GM12878 (cell line): ENCODE measurements around the gene RRAS. TPM values are rescaled to one million over a fixed set of nuclear protein-coding genes. Genes with fewer than 3 reads are reported as not detected.

Experiments used
- BCL3 ChIP-seq: IDR thresholded peaks from 2 replicates; pipeline ENCODE4 v1.6.1; 2011; ENCODE audit warnings: borderline replicate concordance, low read depth, mild to moderate bottlenecking, moderate library complexity, low read length; ENCODE audit not compliant: insufficient read depth, poor library complexity, severe bottlenecking
- CEBPZ ChIP-seq: fragments of 150-350 bp; IDR thresholded peaks from 2 replicates; pipeline ENCODE4 v1.6.1; 2016; ENCODE audit warnings: low read depth, low read length
- CHD2 ChIP-seq: IDR thresholded peaks from 2 replicates; pipeline ENCODE4 v1.6.1; 2011; ENCODE audit warnings: low read depth, low read length, improper control_type of control experiment, borderline replicate concordance
- CREM ChIP-seq: IDR thresholded peaks from 2 replicates; pipeline ENCODE4 v1.6.1; 2014; ENCODE audit warnings: antibody characterized with exemption, low read depth
- E4F1 ChIP-seq: fragments of 450-650 bp; IDR thresholded peaks from 2 replicates; pipeline ENCODE4 v1.6.1; 2018; ENCODE audit warnings: borderline replicate concordance, mild to moderate bottlenecking; ENCODE audit not compliant: partially characterized antibody
- KLF5 ChIP-seq: fragments of 450-650 bp; IDR thresholded peaks from 2 replicates; pipeline ENCODE4 v1.6.1; 2014; ENCODE audit warnings: mild to moderate bottlenecking; ENCODE audit not compliant: partially characterized antibody
- MYC ChIP-seq: IDR thresholded peaks from 2 replicates; pipeline ENCODE4 v1.6.1; 2011; ENCODE audit warnings: mild to moderate bottlenecking, low read length, moderate library complexity, inconsistent platforms; ENCODE audit not compliant: insufficient read depth, insufficient replicate concordance, insufficient read length, severe bottlenecking
- PKNOX1 ChIP-seq: fragments of 450-650 bp; IDR thresholded peaks from 2 replicates; pipeline ENCODE4 v1.6.1; 2016; ENCODE audit warnings: mild to moderate bottlenecking
- RUNX3 ChIP-seq: IDR thresholded peaks from 2 replicates; pipeline ENCODE4 v1.6.1; 2012; ENCODE audit warnings: low read length, inconsistent platforms
- SIN3A ChIP-seq: IDR thresholded peaks from 2 replicates; pipeline ENCODE4 v1.6.1; 2012; ENCODE audit warnings: low read depth, low read length, improper control_type of control experiment
- TCF7 ChIP-seq: IDR thresholded peaks from 2 replicates; pipeline ENCODE4 v1.6.1; 2014; ENCODE audit warnings: antibody characterized with exemption, borderline replicate concordance
- YBX1 ChIP-seq: fragments of 450-650 bp; IDR thresholded peaks from 2 replicates; pipeline ENCODE4 v1.6.1; 2016; ENCODE audit warnings: antibody characterized with exemption
- polyA plus RNA-seq, 11 experiments: library from polyadenylated mRNA; depleted of rRNA in 4 of 11; unstranded in 6 of 11; stranded (reverse) in 5 of 11; fragments of >200 nt; fragmentation: Nextera tagmentation in 4 of 11; fragmentation: Illumina TruSeq in 1 of 11; extraction: Ambion mirVana in 4 of 11; extraction: Trizol in 1 of 11; gene quantifications; 1 replicate in 1 of 11; 2 replicates in 10 of 11; pipeline versions ENCODE4 v1.2.1 to v1.2.3, GENCODE V29; 2011 to 2016; ENCODE audit warnings: inconsistent platforms in 2 of 11, missing spikeins in 2 of 11, low read depth in 1 of 11
- total RNA-seq, 4 experiments: library from RNA; depleted of rRNA in 3 of 4; stranded (reverse); fragments of >200 nt in 3 of 4; fragmentation: Illumina TruSeq in 1 of 4; extraction: Trizol in 1 of 4; gene quantifications; 2 replicates each; pipeline versions ENCODE4 v1.2.1 to v1.2.3, GENCODE V29; 2013 to 2021
- TF ChIP-seq, protein P1 (sequence below): IDR thresholded peaks from 2 replicates; pipeline ENCODE4 v1.6.1; 2012; ENCODE audit warnings: low read depth, low read length, improper control_type of control experiment
- TF ChIP-seq, protein P2 (sequence below): fragments of 450-650 bp; IDR thresholded peaks from 2 replicates; pipeline ENCODE4 v1.6.1; 2017; ENCODE audit warnings: mild to moderate bottlenecking, low read depth, inconsistent platforms; ENCODE audit not compliant: poor library complexity, severe bottlenecking

RRAS gene
- total and polyA plus RNA-seq, 10 of the 15 experiments (the other 5 are each of a cell fraction or from before 2014, with no cell fraction given) = 0.24 to 5.8 (median 1.8) TPM

GRCh38 chr19:49641688-49642491, 1.9 kb upstream of the RRAS start, which contains the start of gene SCAF1 (continued):
- TF ChIP-seq E4F1 = no peak
- peak; percentile 98 for TF ChIP-seq CREM
- no peak for TF ChIP-seq CEBPZ
- peak; percentile 69 for TF ChIP-seq PKNOX1
- TF ChIP-seq, protein P1, sequence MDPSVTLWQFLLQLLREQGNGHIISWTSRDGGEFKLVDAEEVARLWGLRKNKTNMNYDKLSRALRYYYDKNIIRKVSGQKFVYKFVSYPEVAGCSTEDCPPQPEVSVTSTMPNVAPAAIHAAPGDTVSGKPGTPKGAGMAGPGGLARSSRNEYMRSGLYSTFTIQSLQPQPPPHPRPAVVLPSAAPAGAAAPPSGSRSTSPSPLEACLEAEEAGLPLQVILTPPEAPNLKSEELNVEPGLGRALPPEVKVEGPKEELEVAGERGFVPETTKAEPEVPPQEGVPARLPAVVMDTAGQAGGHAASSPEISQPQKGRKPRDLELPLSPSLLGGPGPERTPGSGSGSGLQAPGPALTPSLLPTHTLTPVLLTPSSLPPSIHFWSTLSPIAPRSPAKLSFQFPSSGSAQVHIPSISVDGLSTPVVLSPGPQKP = peak; percentile 81; the same call in 1 of the 2 replicates
- no peak for TF ChIP-seq TCF7
- TF ChIP-seq, protein P2, sequence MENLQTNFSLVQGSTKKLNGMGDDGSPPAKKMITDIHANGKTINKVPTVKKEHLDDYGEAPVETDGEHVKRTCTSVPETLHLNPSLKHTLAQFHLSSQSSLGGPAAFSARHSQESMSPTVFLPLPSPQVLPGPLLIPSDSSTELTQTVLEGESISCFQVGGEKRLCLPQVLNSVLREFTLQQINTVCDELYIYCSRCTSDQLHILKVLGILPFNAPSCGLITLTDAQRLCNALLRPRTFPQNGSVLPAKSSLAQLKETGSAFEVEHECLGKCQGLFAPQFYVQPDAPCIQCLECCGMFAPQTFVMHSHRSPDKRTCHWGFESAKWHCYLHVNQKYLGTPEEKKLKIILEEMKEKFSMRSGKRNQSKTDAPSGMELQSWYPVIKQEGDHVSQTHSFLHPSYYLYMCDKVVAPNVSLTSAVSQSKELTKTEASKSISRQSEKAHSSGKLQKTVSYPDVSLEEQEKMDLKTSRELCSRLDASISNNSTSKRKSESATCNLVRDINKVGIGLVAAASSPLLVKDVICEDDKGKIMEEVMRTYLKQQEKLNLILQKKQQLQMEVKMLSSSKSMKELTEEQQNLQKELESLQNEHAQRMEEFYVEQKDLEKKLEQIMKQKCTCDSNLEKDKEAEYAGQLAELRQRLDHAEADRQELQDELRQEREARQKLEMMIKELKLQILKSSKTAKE = no peak
- peak; percentile 75 for TF ChIP-seq KLF5
- TF ChIP-seq MYC = no peak
- no peak for TF ChIP-seq BCL3
- TF ChIP-seq SIN3A = peak; percentile 42; the same call in 1 of the 2 replicates
- TF ChIP-seq CHD2 = peak; percentile 96
- no peak for TF ChIP-seq YBX1
- peak; percentile 74 for TF ChIP-seq RUNX3
